HepG2 (cell line): ENCODE data around the gene PLCD4. TPM values are rescaled to one million over a fixed set of nuclear protein-coding genes. Genes with fewer than 3 reads are reported as not detected.

ENCODE experiments used
- ARHGAP35 ChIP-seq: sonication (generic); formaldehyde crosslinking; IDR thresholded peaks from 2 replicates; pipeline ENCODE4 v1.9.0; 2022; ENCODE audit warnings: mild to moderate bottlenecking, inconsistent platforms, moderate library complexity, missing genetic modification reagents, borderline replicate concordance
- BATF2 ChIP-seq: sonication (generic); formaldehyde crosslinking; IDR thresholded peaks from 2 replicates; pipeline ENCODE4 v1.8.0; 2022; ENCODE audit warnings: mild to moderate bottlenecking, missing genetic modification reagents, moderate library complexity
- ELK4 ChIP-seq: sonication (generic); formaldehyde crosslinking; IDR thresholded peaks from 2 replicates; pipeline ENCODE4 v1.9.0; 2021; ENCODE audit warnings: missing genetic modification reagents, borderline replicate concordance
- HBP1 ChIP-seq: IDR thresholded peaks from 2 replicates; pipeline ENCODE4 v1.6.1; 2016; ENCODE audit warnings: low read depth, control low read depth
- MXI1 ChIP-seq: IDR thresholded peaks from 3 replicates; pipeline ENCODE4 v1.6.1; 2012; ENCODE audit warnings: low read depth, low read length, inconsistent platforms, borderline replicate concordance
- SOX6 ChIP-seq, 2 experiments: fragments of 450-650 bp in 1 of 2; sonication (generic) in 1 of 2; formaldehyde crosslinking in 1 of 2; IDR thresholded peaks; 2 replicates each; pipeline versions ENCODE4 v1.4.0 to v1.6.1; 2017 to 2020; ENCODE audit warnings: antibody characterized with exemption in 1 of 2, mild to moderate bottlenecking in 1 of 2, missing genetic modification reagents in 1 of 2
- ZBTB38 ChIP-seq: sonication (generic); formaldehyde crosslinking; IDR thresholded peaks from 2 replicates; pipeline ENCODE4 v1.5.1; 2020; ENCODE audit warnings: mild to moderate bottlenecking, missing genetic modification reagents
- ZFP36L2 ChIP-seq: sonication (generic); formaldehyde crosslinking; IDR thresholded peaks from 2 replicates; pipeline ENCODE4 v1.4.0; 2020; ENCODE audit warnings: missing genetic modification reagents
- ZNF329 ChIP-seq: sonication (generic); formaldehyde crosslinking; IDR thresholded peaks from 2 replicates; pipeline ENCODE4 v1.9.0; 2021; ENCODE audit warnings: low read depth, mild to moderate bottlenecking, missing genetic modification reagents
- ZNF775 ChIP-seq: sonication (generic); formaldehyde crosslinking; IDR thresholded peaks from 2 replicates; pipeline ENCODE4 v1.4.0; 2020; ENCODE audit warnings: missing genetic modification reagents, mild to moderate bottlenecking, moderate library complexity, borderline replicate concordance
- ZNF850 ChIP-seq: sonication (generic); formaldehyde crosslinking; conservative IDR thresholded peaks from 2 replicates; pipeline ENCODE4 v1.9.0; 2021; ENCODE audit warnings: mild to moderate bottlenecking, missing genetic modification reagents
- polyA plus RNA-seq, 8 experiments: library from polyadenylated mRNA; depleted of rRNA in 3 of 8; stranded (reverse) in 7 of 8; unstranded in 1 of 8; fragments of >200 nt; fragmentation: Illumina TruSeq in 4 of 8; extraction: Trizol in 4 of 8; gene quantifications; 2 replicates each; pipeline versions ENCODE4 v1.2.1 to v1.2.3, GENCODE V29; 2011 to 2016; ENCODE audit warnings: low read depth in 4 of 8, missing spikeins in 1 of 8, mixed read lengths in 1 of 8; ENCODE audit not compliant: insufficient read depth in 1 of 8
- total RNA-seq, 5 experiments: library from RNA; depleted of rRNA; stranded (reverse); fragments of >200 nt; fragmentation: Illumina TruSeq; extraction: Trizol; gene quantifications; 2 replicates each; pipeline ENCODE4 v1.2.3, GENCODE V29; 2016; ENCODE audit warnings: low read depth in 1 of 5
- TF ChIP-seq, protein P1 (sequence below): sonication (generic); formaldehyde crosslinking; IDR thresholded peaks from 2 replicates; pipeline ENCODE4 v1.4.0; 2020; ENCODE audit warnings: mild to moderate bottlenecking, missing genetic modification reagents
- TF ChIP-seq, protein P2 (sequence below): sonication (generic); formaldehyde crosslinking; IDR thresholded peaks from 2 replicates; pipeline ENCODE4 v1.8.0; 2022; ENCODE audit warnings: mild to moderate bottlenecking, missing genetic modification reagents
- TF ChIP-seq, protein P3 (sequence below): sonication (generic); formaldehyde crosslinking; conservative IDR thresholded peaks from 2 replicates; pipeline ENCODE4 v1.8.0; 2022; ENCODE audit warnings: missing genetic modification reagents

The PLCD4 gene
- total and polyA plus RNA-seq, 2 of the 13 experiments (the other 11 are each of a cell fraction or from before 2014, with no cell fraction given): 0.26 TPM; not detected in 1

DNA sequence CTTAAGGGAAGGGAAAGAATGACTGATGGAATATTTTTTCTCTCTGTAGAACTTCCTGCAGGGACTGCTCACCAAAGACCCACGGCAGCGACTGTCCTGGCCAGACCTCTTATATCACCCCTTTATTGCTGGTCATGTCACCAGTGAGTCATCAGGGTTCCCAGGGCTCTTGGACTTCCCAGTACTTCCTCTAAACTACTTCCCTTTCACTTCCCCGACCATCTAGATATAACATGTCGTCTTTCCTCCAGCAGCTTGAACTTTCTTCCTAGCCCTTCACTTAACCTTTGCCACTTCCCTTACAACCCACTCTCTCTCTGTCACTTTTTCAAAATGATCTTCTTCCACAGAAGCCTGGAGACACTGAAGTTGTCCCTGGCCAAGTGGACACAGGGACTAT, 71.4 kb downstream of the PLCD4 start (continued):
- no peak for TF ChIP-seq ARHGAP35 (CRISPR knock-in tag)
- TF ChIP-seq, protein P1, sequence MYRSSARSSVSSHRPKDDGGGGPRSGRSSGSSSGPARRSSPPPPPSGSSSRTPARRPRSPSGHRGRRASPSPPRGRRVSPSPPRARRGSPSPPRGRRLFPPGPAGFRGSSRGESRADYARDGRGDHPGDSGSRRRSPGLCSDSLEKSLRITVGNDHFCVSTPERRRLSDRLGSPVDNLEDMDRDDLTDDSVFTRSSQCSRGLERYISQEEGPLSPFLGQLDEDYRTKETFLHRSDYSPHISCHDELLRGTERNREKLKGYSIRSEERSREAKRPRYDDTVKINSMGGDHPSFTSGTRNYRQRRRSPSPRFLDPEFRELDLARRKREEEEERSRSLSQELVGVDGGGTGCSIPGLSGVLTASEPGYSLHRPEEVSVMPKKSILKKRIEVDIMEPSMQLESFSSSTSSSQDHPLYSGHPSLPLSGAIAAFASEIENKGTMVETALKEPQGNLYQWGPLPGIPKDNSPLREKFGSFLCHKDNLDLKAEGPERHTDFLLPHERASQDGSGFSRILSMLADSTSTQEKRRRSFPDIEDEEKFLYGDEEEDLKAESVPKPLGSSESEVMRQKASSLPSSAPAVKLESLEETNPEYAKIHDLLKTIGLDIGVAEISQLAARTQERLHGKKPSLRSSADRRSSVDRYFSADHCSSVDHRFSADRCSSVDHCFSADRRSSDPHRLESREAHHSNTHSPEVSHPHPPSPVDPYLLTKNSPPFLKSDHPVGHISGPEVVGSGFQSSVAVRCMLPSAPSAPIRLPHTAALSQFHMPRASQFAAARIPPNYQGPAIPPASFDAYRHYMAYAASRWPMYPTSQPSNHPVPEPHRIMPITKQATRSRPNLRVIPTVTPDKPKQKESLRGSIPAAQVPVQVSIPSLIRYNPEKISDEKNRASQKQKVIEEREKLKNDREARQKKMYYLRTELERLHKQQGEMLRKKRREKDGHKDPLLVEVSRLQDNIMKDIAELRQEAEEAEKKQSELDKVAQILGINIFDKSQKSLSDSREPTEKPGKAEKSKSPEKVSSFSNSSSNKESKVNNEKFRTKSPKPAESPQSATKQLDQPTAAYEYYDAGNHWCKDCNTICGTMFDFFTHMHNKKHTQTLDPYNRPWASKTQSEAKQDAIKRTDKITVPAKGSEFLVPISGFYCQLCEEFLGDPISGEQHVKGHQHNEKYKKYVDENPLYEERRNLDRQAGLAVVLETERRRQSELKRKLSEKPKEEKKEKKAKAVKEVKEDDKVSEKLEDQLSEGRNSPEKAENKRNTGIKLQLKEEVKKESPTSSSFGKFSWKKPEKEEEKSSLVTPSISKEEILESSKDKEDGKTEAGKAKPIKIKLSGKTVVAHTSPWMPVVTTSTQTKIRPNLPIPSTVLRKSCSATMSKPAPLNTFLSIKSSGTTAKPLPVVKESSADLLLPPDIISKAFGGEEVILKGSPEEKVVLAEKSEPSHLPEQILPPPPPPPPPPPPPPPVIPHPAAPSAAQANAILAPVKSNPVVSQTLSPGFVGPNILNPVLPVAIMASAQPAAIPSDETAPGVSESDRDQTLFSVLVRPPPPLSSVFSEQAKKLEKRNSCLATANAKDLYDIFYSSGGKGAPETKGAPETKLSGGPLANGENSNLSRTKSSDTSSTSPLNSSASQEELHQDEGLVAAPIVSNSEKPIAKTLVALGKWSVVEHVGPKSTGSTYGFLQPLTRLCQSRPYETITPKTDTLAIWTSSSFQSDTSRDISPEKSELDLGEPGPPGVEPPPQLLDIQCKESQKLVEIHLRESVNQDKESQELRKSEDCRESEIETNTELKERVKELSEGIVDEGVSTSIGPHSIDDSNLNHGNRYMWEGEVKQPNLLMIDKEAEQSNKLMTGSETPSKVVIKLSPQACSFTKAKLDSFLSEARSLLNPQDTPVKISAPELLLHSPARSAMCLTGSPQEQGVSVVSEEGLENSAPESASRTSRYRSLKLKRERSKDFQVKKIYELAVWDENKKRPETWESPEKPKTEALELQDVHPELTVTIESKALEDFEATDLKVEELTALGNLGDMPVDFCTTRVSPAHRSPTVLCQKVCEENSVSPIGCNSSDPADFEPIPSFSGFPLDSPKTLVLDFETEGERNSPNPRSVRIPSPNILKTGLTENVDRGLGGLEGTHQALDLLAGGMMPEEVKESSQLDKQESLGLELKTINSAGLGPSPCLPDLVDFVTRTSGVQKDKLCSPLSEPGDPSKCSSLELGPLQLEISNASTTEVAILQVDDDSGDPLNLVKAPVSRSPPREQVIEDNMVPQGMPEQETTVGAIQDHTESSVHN (CRISPR knock-in tag): no peak
- TF ChIP-seq ZNF775 (CRISPR knock-in tag): no peak
- TF ChIP-seq ZBTB38 (CRISPR knock-in tag): no peak
- no peak for TF ChIP-seq HBP1
- no peak for TF ChIP-seq ZNF329 (CRISPR knock-in tag)
- TF ChIP-seq ZFP36L2 (CRISPR knock-in tag): no peak
- TF ChIP-seq, protein P2, sequence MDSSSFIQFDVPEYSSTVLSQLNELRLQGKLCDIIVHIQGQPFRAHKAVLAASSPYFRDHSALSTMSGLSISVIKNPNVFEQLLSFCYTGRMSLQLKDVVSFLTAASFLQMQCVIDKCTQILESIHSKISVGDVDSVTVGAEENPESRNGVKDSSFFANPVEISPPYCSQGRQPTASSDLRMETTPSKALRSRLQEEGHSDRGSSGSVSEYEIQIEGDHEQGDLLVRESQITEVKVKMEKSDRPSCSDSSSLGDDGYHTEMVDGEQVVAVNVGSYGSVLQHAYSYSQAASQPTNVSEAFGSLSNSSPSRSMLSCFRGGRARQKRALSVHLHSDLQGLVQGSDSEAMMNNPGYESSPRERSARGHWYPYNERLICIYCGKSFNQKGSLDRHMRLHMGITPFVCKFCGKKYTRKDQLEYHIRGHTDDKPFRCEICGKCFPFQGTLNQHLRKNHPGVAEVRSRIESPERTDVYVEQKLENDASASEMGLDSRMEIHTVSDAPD (CRISPR knock-in tag): no peak
- TF ChIP-seq, protein P3, sequence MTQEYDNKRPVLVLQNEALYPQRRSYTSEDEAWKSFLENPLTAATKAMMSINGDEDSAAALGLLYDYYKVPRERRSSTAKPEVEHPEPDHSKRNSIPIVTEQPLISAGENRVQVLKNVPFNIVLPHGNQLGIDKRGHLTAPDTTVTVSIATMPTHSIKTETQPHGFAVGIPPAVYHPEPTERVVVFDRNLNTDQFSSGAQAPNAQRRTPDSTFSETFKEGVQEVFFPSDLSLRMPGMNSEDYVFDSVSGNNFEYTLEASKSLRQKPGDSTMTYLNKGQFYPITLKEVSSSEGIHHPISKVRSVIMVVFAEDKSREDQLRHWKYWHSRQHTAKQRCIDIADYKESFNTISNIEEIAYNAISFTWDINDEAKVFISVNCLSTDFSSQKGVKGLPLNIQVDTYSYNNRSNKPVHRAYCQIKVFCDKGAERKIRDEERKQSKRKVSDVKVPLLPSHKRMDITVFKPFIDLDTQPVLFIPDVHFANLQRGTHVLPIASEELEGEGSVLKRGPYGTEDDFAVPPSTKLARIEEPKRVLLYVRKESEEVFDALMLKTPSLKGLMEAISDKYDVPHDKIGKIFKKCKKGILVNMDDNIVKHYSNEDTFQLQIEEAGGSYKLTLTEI (CRISPR knock-in tag): no peak
- TF ChIP-seq ELK4 (CRISPR knock-in tag): no peak
- TF ChIP-seq BATF2 (CRISPR knock-in tag): no peak
- TF ChIP-seq ZNF850 (CRISPR knock-in tag): no peak
- TF ChIP-seq MXI1: no peak
- no peak for TF ChIP-seq SOX6 (IDR thresholded peaks at IDR 0.05)
- TF ChIP-seq SOX6 (CRISPR knock-in tag; IDR thresholded peaks at IDR 0.05): no peak
